HEK293 (cell line): ENCODE measurements around the gene MLF2.

Experiments used
- KLF1 ChIP-seq: fragments of 450-650 bp; formaldehyde crosslinking; IDR thresholded peaks from 2 replicates; pipeline ENCODE4 v1.5.1; 2016; ENCODE audit warnings: missing biosample characterization, missing genetic modification characterization
- KLF10 ChIP-seq: fragments of 450-650 bp; IDR thresholded peaks from 2 replicates; pipeline ENCODE4 v1.5.1; 2018; ENCODE audit warnings: missing biosample characterization, mild to moderate bottlenecking, missing genetic modification characterization
- KLF8 ChIP-seq: fragments of 450-650 bp; formaldehyde crosslinking; IDR thresholded peaks from 2 replicates; pipeline ENCODE4 v1.5.1; 2016; ENCODE audit warnings: missing biosample characterization, missing genetic modification characterization
- SP2 ChIP-seq: fragments of 450-650 bp; formaldehyde crosslinking; IDR thresholded peaks from 2 replicates; pipeline ENCODE4 v1.5.1; 2016; ENCODE audit warnings: missing biosample characterization, missing genetic modification characterization
- TRIM28 ChIP-seq: IDR thresholded peaks from 2 replicates; pipeline ENCODE4 v1.6.1; 2011; ENCODE audit warnings: low read length, control low read depth, borderline replicate concordance
- YY2 ChIP-seq: fragments of 450-650 bp; formaldehyde crosslinking; IDR thresholded peaks from 2 replicates; pipeline ENCODE4 v1.5.1; 2016; ENCODE audit warnings: missing biosample characterization, missing genetic modification characterization
- ZBTB20 ChIP-seq: fragments of 450-650 bp; formaldehyde crosslinking; IDR thresholded peaks from 2 replicates; pipeline ENCODE4 v1.5.1; 2016; ENCODE audit warnings: missing biosample characterization, missing genetic modification characterization
- ZEB2 ChIP-seq: fragments of 450-650 bp; formaldehyde crosslinking; IDR thresholded peaks from 2 replicates; pipeline ENCODE4 v1.5.1; 2016; ENCODE audit warnings: missing biosample characterization, missing genetic modification characterization
- ZFHX2 ChIP-seq: fragments of 450-650 bp; formaldehyde crosslinking; conservative IDR thresholded peaks from 2 replicates; pipeline ENCODE4 v1.5.1; 2016; ENCODE audit warnings: missing biosample characterization, missing genetic modification characterization
- ZFP37 ChIP-seq: fragments of 450-650 bp; formaldehyde crosslinking; IDR thresholded peaks from 2 replicates; pipeline ENCODE4 v1.5.1; 2016; ENCODE audit warnings: missing biosample characterization, missing genetic modification characterization
- ZNF10 ChIP-seq: fragments of 450-650 bp; formaldehyde crosslinking; IDR thresholded peaks from 2 replicates; pipeline ENCODE4 v1.5.1; 2017; ENCODE audit warnings: missing biosample characterization, missing genetic modification characterization
- ZNF133 ChIP-seq: fragments of 450-650 bp; formaldehyde crosslinking; IDR thresholded peaks from 2 replicates; pipeline ENCODE4 v1.5.1; 2016; ENCODE audit warnings: missing biosample characterization, missing genetic modification characterization
- ZNF174 ChIP-seq: fragments of 450-650 bp; formaldehyde crosslinking; IDR thresholded peaks from 2 replicates; pipeline ENCODE4 v1.5.0; 2017; ENCODE audit warnings: missing biosample characterization, mild to moderate bottlenecking, missing genetic modification characterization
- ZNF184 ChIP-seq: fragments of 450-650 bp; IDR thresholded peaks from 2 replicates; pipeline ENCODE4 v1.5.1; 2018; ENCODE audit warnings: missing biosample characterization, mild to moderate bottlenecking, missing genetic modification characterization
- ZNF19 ChIP-seq: fragments of 450-650 bp; formaldehyde crosslinking; IDR thresholded peaks from 2 replicates; pipeline ENCODE4; 2016; ENCODE audit warnings: missing biosample characterization, missing genetic modification characterization, low read depth
- ZNF2 ChIP-seq: fragments of 450-650 bp; formaldehyde crosslinking; IDR thresholded peaks from 2 replicates; pipeline ENCODE4 v1.5.1; 2016; ENCODE audit warnings: missing biosample characterization, missing genetic modification characterization
- ZNF302 ChIP-seq: fragments of 450-650 bp; formaldehyde crosslinking; IDR thresholded peaks from 2 replicates; pipeline ENCODE4 v1.5.1; 2016; ENCODE audit warnings: missing biosample characterization, missing genetic modification characterization, low read depth
- ZNF354C ChIP-seq: fragments of 450-650 bp; formaldehyde crosslinking; IDR thresholded peaks from 2 replicates; pipeline ENCODE4 v1.5.1; 2016; ENCODE audit warnings: missing biosample characterization, missing genetic modification characterization, low read depth, borderline replicate concordance
- ZNF544 ChIP-seq: fragments of 450-650 bp; formaldehyde crosslinking; IDR thresholded peaks from 2 replicates; pipeline ENCODE4 v1.5.0; 2017; ENCODE audit warnings: missing biosample characterization, missing genetic modification characterization
- ZNF560 ChIP-seq: fragments of 450-650 bp; formaldehyde crosslinking; IDR thresholded peaks from 2 replicates; pipeline ENCODE4 v1.5.1; 2017; ENCODE audit warnings: missing biosample characterization, missing genetic modification characterization, borderline replicate concordance
- ZNF571 ChIP-seq: fragments of 450-650 bp; formaldehyde crosslinking; IDR thresholded peaks from 2 replicates; pipeline ENCODE4 v1.5.0; 2017; ENCODE audit warnings: missing biosample characterization, missing genetic modification characterization
- ZNF600 ChIP-seq: fragments of 450-650 bp; formaldehyde crosslinking; IDR thresholded peaks from 2 replicates; pipeline ENCODE4 v1.5.1; 2016; ENCODE audit warnings: missing biosample characterization, missing genetic modification characterization
- ZNF624 ChIP-seq: fragments of 450-650 bp; formaldehyde crosslinking; IDR thresholded peaks from 2 replicates; pipeline ENCODE4 v1.5.1; 2017; ENCODE audit warnings: missing biosample characterization, missing genetic modification characterization
- ZNF777 ChIP-seq: fragments of 450-650 bp; formaldehyde crosslinking; IDR thresholded peaks from 2 replicates; pipeline ENCODE4 v1.5.1; 2017; ENCODE audit warnings: missing biosample characterization, missing genetic modification characterization, borderline replicate concordance
- ZSCAN23 ChIP-seq: fragments of 450-650 bp; formaldehyde crosslinking; IDR thresholded peaks from 2 replicates; pipeline ENCODE4 v1.5.1; 2016; ENCODE audit warnings: missing biosample characterization, missing genetic modification characterization
- TF ChIP-seq, protein P1 (sequence below): fragments of 450-650 bp; formaldehyde crosslinking; IDR thresholded peaks from 2 replicates; pipeline ENCODE4 v1.5.1; 2016; ENCODE audit warnings: missing biosample characterization, missing genetic modification characterization
- TF ChIP-seq, protein P2 (sequence below): fragments of 450-650 bp; formaldehyde crosslinking; IDR thresholded peaks from 2 replicates; pipeline ENCODE4 v1.5.1; 2017; ENCODE audit warnings: missing biosample characterization, missing genetic modification characterization
- TF ChIP-seq, protein P3 (sequence below): fragments of 450-650 bp; formaldehyde crosslinking; IDR thresholded peaks from 2 replicates; pipeline ENCODE4 v1.5.1; 2017; ENCODE audit warnings: missing biosample characterization, missing genetic modification characterization
- TF ChIP-seq, protein P4 (sequence below): fragments of 450-650 bp; formaldehyde crosslinking; IDR thresholded peaks from 2 replicates; pipeline ENCODE4 v1.5.1; 2017; ENCODE audit warnings: missing biosample characterization, missing genetic modification characterization
- TF ChIP-seq, protein P5 (sequence below): fragments of 450-650 bp; formaldehyde crosslinking; IDR thresholded peaks from 2 replicates; pipeline ENCODE4 v1.5.1; 2016; ENCODE audit warnings: missing biosample characterization, missing genetic modification characterization, low read depth
- TF ChIP-seq, protein P6 (sequence below): fragments of 450-650 bp; formaldehyde crosslinking; IDR thresholded peaks from 2 replicates; pipeline ENCODE4 v1.5.1; 2016; ENCODE audit warnings: missing biosample characterization, missing genetic modification characterization

The MLF2 gene

DNA sequence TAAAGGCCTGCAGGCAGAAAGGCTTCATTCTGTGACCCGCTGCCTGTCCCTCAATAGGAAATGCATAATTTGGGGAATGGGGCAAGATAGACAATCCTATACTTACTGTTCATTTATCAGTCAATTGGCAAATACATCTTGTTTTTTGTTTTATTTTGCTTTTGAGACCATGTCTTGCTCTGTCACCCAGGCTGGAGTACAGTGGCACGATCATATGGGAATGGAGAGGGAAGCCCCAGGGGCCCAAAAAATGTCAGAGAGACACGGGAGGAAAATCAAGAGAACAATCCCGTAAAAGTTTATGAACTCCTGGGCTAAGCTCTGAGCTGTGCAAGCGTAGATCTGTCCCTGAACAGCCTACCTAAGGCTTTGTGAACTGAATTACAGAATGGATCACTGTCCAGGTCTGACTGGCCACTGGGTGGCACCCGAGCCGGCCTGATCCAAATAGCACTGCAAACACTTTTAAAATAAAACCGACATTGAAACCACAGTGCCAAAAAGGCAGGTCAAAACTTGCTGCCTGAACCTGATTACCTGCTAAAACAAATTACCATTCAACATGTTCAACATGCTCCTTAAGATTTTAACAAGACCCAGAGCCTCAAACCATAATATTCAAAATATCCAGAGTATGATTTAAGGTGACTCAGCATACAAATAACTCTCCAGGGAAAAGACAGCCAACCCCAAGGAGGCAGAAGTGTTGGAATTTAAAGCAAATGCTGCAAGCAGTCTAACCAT lies 17.3 kb downstream of the MLF2 start (continued):
- TF ChIP-seq ZNF544 (tag by site-specific recombination), result no peak
- TF ChIP-seq ZEB2 (tag by site-specific recombination), result no peak; the same call in 1 of the 2 replicates
- no peak for TF ChIP-seq ZNF174 (tag by site-specific recombination)
- no peak for TF ChIP-seq ZNF777 (tag by site-specific recombination)
- TF ChIP-seq ZFP37 (tag by site-specific recombination), result no peak
- TF ChIP-seq ZNF354C, result no peak
- no peak for TF ChIP-seq ZBTB20
- no peak for TF ChIP-seq KLF10 (tag by site-specific recombination)
- TF ChIP-seq, protein P1, sequence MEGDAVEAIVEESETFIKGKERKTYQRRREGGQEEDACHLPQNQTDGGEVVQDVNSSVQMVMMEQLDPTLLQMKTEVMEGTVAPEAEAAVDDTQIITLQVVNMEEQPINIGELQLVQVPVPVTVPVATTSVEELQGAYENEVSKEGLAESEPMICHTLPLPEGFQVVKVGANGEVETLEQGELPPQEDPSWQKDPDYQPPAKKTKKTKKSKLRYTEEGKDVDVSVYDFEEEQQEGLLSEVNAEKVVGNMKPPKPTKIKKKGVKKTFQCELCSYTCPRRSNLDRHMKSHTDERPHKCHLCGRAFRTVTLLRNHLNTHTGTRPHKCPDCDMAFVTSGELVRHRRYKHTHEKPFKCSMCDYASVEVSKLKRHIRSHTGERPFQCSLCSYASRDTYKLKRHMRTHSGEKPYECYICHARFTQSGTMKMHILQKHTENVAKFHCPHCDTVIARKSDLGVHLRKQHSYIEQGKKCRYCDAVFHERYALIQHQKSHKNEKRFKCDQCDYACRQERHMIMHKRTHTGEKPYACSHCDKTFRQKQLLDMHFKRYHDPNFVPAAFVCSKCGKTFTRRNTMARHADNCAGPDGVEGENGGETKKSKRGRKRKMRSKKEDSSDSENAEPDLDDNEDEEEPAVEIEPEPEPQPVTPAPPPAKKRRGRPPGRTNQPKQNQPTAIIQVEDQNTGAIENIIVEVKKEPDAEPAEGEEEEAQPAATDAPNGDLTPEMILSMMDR, result peak; percentile 64; the same call in 1 of the 2 replicates
- no peak for TF ChIP-seq SP2 (tag by site-specific recombination)
- no peak for TF ChIP-seq ZFHX2 (tag by site-specific recombination)
- no peak for TF ChIP-seq ZNF19 (tag by site-specific recombination)
- TF ChIP-seq ZNF302 (tag by site-specific recombination), result no peak
- TF ChIP-seq, protein P2, sequence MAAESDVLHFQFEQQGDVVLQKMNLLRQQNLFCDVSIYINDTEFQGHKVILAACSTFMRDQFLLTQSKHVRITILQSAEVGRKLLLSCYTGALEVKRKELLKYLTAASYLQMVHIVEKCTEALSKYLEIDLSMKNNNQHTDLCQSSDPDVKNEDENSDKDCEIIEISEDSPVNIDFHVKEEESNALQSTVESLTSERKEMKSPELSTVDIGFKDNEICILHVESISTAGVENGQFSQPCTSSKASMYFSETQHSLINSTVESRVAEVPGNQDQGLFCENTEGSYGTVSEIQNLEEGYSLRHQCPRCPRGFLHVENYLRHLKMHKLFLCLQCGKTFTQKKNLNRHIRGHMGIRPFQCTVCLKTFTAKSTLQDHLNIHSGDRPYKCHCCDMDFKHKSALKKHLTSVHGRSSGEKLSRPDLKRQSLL (tag by site-specific recombination), result no peak
- 0 out of 2 replicates have a peak, but pooled peaks have one; percentile 29 for TF ChIP-seq ZNF2
- TF ChIP-seq ZNF571, result no peak
- 0 out of 2 replicates have a peak, but pooled peaks have one; percentile 40 for TF ChIP-seq TRIM28
- no peak for TF ChIP-seq ZNF184
- no peak for TF ChIP-seq KLF8 (tag by site-specific recombination)
- no peak for TF ChIP-seq ZNF133 (tag by site-specific recombination)
- TF ChIP-seq, protein P3, sequence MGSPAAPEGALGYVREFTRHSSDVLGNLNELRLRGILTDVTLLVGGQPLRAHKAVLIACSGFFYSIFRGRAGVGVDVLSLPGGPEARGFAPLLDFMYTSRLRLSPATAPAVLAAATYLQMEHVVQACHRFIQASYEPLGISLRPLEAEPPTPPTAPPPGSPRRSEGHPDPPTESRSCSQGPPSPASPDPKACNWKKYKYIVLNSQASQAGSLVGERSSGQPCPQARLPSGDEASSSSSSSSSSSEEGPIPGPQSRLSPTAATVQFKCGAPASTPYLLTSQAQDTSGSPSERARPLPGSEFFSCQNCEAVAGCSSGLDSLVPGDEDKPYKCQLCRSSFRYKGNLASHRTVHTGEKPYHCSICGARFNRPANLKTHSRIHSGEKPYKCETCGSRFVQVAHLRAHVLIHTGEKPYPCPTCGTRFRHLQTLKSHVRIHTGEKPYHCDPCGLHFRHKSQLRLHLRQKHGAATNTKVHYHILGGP (tag by site-specific recombination), result no peak
- no peak for TF ChIP-seq ZNF560
- TF ChIP-seq YY2 (tag by site-specific recombination), result no peak
- no peak for TF ChIP-seq KLF1 (tag by site-specific recombination)
- TF ChIP-seq ZSCAN23 (tag by site-specific recombination), result no peak
- TF ChIP-seq ZNF10 (tag by site-specific recombination), result 0 out of 2 replicates have a peak, but pooled peaks have one; percentile 16
- TF ChIP-seq, protein P4, sequence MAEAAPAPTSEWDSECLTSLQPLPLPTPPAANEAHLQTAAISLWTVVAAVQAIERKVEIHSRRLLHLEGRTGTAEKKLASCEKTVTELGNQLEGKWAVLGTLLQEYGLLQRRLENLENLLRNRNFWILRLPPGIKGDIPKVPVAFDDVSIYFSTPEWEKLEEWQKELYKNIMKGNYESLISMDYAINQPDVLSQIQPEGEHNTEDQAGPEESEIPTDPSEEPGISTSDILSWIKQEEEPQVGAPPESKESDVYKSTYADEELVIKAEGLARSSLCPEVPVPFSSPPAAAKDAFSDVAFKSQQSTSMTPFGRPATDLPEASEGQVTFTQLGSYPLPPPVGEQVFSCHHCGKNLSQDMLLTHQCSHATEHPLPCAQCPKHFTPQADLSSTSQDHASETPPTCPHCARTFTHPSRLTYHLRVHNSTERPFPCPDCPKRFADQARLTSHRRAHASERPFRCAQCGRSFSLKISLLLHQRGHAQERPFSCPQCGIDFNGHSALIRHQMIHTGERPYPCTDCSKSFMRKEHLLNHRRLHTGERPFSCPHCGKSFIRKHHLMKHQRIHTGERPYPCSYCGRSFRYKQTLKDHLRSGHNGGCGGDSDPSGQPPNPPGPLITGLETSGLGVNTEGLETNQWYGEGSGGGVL (tag by site-specific recombination), result no peak
- TF ChIP-seq, protein P5, sequence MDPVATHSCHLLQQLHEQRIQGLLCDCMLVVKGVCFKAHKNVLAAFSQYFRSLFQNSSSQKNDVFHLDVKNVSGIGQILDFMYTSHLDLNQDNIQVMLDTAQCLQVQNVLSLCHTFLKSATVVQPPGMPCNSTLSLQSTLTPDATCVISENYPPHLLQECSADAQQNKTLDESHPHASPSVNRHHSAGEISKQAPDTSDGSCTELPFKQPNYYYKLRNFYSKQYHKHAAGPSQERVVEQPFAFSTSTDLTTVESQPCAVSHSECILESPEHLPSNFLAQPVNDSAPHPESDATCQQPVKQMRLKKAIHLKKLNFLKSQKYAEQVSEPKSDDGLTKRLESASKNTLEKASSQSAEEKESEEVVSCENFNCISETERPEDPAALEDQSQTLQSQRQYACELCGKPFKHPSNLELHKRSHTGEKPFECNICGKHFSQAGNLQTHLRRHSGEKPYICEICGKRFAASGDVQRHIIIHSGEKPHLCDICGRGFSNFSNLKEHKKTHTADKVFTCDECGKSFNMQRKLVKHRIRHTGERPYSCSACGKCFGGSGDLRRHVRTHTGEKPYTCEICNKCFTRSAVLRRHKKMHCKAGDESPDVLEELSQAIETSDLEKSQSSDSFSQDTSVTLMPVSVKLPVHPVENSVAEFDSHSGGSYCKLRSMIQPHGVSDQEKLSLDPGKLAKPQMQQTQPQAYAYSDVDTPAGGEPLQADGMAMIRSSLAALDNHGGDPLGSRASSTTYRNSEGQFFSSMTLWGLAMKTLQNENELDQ (tag by site-specific recombination), result no peak
- TF ChIP-seq, protein P6, sequence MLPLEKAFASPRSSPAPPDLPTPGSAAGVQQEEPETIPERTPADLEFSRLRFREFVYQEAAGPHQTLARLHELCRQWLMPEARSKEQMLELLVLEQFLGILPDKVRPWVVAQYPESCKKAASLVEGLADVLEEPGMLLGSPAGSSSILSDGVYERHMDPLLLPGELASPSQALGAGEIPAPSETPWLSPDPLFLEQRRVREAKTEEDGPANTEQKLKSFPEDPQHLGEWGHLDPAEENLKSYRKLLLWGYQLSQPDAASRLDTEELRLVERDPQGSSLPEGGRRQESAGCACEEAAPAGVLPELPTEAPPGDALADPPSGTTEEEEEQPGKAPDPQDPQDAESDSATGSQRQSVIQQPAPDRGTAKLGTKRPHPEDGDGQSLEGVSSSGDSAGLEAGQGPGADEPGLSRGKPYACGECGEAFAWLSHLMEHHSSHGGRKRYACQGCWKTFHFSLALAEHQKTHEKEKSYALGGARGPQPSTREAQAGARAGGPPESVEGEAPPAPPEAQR (tag by site-specific recombination), result no peak
- TF ChIP-seq ZNF624, result no peak
- TF ChIP-seq ZNF600 (tag by site-specific recombination), result 0 out of 2 replicates have a peak, but pooled peaks have one; percentile 16
